Measurements from ENCODE around the gene JUND. TPM values are rescaled to one million over a fixed set of nuclear protein-coding genes. Genes with fewer than 3 reads are reported as not detected.

Gene JUND
- total and polyA plus RNA-seq, 3 experiments from 2014 or later: 174 to 327 (median 300) TPM

DNA sequence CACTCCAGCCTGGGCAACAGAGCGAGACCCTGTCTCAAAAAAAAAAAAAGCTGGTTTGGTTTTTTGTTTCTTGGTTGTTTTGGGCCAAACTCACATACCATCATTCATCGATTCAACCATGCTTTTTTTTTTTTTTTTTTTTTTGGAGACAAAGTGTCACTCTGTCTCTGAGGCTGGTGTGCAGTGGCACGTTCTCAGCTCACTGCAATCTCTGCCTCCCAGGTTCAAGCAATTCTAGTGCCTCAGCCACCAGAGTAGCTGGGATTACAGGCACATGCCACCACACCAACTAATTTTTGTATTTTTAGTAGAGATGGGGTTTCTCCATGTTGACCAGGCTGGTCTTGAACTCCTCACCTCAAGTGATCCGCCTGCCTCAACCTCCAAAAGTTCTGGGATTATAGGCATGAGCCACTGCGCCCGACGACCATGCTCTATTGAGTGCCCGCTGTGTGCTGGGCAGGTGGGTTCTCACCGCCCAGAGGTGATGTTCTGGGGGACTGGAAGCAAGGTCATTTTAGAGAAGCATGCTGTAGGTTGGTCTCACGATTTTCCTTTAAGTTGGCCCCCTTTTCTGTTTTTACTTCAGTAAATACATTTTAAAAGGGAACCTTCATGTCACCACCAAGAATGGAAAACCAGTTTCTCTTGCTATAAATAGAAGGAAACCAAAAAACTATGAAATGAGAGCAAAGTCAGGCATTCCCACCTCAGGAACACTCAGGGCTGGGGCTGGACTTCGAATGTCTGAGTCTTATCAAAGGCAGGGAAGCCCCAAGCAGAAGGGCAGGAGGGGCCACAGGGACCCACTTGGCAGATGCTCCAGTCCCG lies 8.3 kb upstream of the JUND start:
- Histone ChIP-seq H3K4me3 (ENCODE audit: low read length) (no peak overlapping the region), H3K36me3 (ENCODE audit: insufficient read depth, low read length) (no peaks in the 10 kb centered on the region), H3K27ac (ENCODE audit: low read depth, low read length) (peak overlapping the region; percentile 99), H3K4me1 (ENCODE audit: insufficient read depth, low read length) (peaks cover 54% of the 10 kb centered on the region), H3K27me3 (ENCODE audit: insufficient read depth, low read length, poor library complexity, severe bottlenecking) (no peaks in the 10 kb centered on the region), H3K9me3 (ENCODE audit: low read length) (no peaks in the 10 kb centered on the region)
- DNase-seq: peak in 1 of 5 donors; percentile 47
- peak overlapping the region in 6 of 7 donors; percentile 14 to 95 (median 76) for H3K4me3 Mint-ChIP-seq
- H3K36me3 Mint-ChIP-seq: peaks cover 0 to 3% (median 0%) of the 10 kb centered on the region in 3 donors
- POLR2A ChIA-PET: interaction anchor here (0.6 to 5.0 kb wide), 3 partner anchors 9 to 33 kb away, joined by 5 to 192 read pairs (median 6); partner anchors contain the start of genes JUND and LSM4
- peaks cover 0 to 3% of the 10 kb centered on the region in 2 donors for H3K27me3 Mint-ChIP-seq
- H3K27ac Mint-ChIP-seq: peak overlapping the region; percentile 77 to 99 (median 96)
- CTCF ChIA-PET: interaction anchor here (0.8 to 6.5 kb wide), 5 partner anchors 10 to 98 kb away, joined by 3 to 96 read pairs (median 4); partner anchors contain the start of gene JUND
- H3K4me1 Mint-ChIP-seq: peaks cover 52 to 74% (median 66%) of the 10 kb centered on the region in 3 donors
- H3K9me3 Mint-ChIP-seq: peaks cover 0 to 1% (median 0%) of the 10 kb centered on the region in 5 donors

DNA sequence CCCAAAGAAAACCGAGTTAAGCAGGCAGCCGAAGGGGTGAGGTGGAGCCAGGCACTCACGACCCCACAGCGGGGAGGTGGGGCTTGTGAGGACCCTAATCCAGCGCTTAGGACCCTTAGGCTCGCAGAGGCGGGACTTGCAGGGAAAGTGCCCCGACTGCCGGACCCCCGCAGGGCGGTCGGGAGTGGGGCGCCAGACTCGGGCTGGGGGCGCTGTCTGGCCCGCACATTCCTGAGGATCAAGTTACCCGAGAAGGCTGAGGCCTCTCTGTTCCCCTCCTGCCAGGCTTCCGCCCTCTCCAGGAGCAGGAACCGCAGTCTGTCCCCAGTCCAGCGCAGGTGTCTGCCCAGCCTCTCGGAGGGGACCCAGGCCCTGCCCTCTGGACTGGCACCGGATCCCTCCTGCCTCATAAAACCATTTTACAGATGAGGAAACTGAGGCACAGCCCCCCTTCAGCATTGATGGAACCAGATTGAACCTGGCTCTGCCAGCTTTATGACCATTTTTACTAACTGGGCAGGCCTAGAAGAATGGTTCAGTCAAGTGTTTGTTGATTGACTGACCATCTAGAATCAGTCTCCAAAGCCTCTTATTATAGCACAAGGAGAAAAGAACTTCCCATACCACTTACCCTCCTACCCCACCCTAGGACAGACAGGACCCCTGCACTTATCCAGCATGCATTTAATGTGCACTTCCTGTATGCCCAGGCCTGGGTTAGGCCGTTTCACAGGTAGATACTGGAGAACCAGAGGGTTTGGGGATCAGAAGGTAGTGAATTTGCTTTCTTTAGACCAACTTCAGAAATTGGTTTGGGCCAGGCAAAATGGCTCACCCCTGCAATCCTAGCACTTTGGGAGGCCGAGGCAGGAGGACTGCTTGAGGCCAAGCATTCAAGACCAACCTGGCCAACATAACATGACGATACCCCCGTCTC lies 6.7 kb upstream of the JUND start:
- Mint-ChIP-seq H3K4me3 (no peak overlapping the region), H3K9me3 (peaks cover 0 to 1% (median 0%) of the 10 kb centered on the region in 5 donors), H3K27me3 (peaks cover 0 to 1% of the 10 kb centered on the region in 2 donors), H3K4me1 (peaks cover 41 to 63% (median 55%) of the 10 kb centered on the region in 3 donors), H3K36me3 (peaks cover 0 to 3% (median 0%) of the 10 kb centered on the region in 3 donors), H3K27ac (peak overlapping the region in 3 of 8 donors; percentile 23 to 96 (median 89))
- DNase-seq: no peak
- no peaks in the 10 kb centered on the region for H3K27me3 ChIP-seq (ENCODE audit: insufficient read depth, low read length, poor library complexity, severe bottlenecking)
- no peak overlapping the region for H3K27ac ChIP-seq (ENCODE audit: low read depth, low read length)
- ChIA-PET POLR2A (interaction anchor here (0.6 to 1.9 kb wide), 2 partner anchors 16 to 44 kb away, joined by 5 to 6 read pairs; no protein-coding TSS in a partner anchor), CTCF (interaction anchor here (0.9 to 6.5 kb wide), 3 partner anchors 8 to 22 kb away, joined by 3 to 96 read pairs (median 35); partner anchors contain the start of gene JUND)
- no peaks in the 10 kb centered on the region for H3K9me3 ChIP-seq (ENCODE audit: low read length)
- peaks cover 44% of the 10 kb centered on the region for H3K4me1 ChIP-seq (ENCODE audit: insufficient read depth, low read length)
- no peaks in the 10 kb centered on the region for H3K36me3 ChIP-seq (ENCODE audit: insufficient read depth, low read length)
- H3K4me3 ChIP-seq (ENCODE audit: low read length): no peak overlapping the region

GRCh38 chr19:18286973-18287635 lies 5.7 kb upstream of the JUND start:
- peaks cover 0 to 3% (median 0%) of the 10 kb centered on the region in 3 donors for H3K36me3 Mint-ChIP-seq
- H3K4me1 Mint-ChIP-seq: peaks cover 46 to 65% (median 61%) of the 10 kb centered on the region in 3 donors
- no peak for DNase-seq
- CTCF ChIA-PET: no interaction called here
- Histone ChIP-seq H3K4me3 (ENCODE audit: low read length) (no peak overlapping the region), H3K27ac (ENCODE audit: low read depth, low read length) (no peak overlapping the region), H3K9me3 (ENCODE audit: low read length) (no peaks in the 10 kb centered on the region), H3K4me1 (ENCODE audit: insufficient read depth, low read length) (peaks cover 47% of the 10 kb centered on the region), H3K36me3 (ENCODE audit: insufficient read depth, low read length) (no peaks in the 10 kb centered on the region), H3K27me3 (ENCODE audit: insufficient read depth, low read length, poor library complexity, severe bottlenecking) (no peaks in the 10 kb centered on the region)
- peak overlapping the region in 1 of 7 donors; percentile 31 for H3K4me3 Mint-ChIP-seq
- POLR2A ChIA-PET: interaction anchor here (1.9 kb wide), 1 partner anchor 17 kb away, joined by 6 read pairs; no protein-coding TSS in a partner anchor
- peaks cover 0 to 1% (median 0%) of the 10 kb centered on the region in 5 donors for H3K9me3 Mint-ChIP-seq
- peak overlapping the region in 7 of 8 donors; percentile 46 to 92 (median 87) for H3K27ac Mint-ChIP-seq
- H3K27me3 Mint-ChIP-seq: peaks cover 0 to 5% of the 10 kb centered on the region in 2 donors

DNA sequence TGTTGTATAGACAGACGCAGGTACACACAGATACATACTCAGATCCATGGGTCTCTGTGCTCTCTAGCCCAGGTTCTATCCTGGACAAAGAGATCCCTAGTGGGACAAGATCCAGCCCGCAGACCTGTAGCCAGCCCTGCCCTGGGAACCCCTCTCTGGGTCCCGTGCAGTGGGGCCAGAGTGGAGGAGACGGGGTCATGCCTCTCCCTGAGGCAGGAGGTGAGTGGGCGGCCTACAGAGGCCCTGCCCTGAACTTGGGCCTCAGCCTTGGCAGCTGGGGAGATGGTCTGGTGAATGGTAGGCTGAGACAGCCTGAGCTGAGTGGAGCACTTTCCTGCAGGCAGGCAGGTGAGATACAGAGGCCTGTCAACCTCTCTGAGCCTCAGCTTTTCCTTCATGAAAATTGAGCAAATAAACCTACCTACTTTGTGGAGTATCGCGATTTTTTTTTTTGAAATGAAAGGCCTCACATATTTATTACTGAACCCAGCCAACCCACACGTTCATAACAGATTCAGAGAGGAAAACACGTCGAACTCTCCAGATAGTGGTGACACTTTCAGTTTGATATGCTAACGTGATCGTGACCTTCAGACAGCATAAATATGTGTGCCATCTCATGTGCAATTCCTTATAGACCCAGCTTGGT lies 3.4 kb upstream of the JUND start:
- no peaks in the 10 kb centered on the region for H3K36me3 ChIP-seq (ENCODE audit: insufficient read depth, low read length)
- H3K27me3 Mint-ChIP-seq: peaks cover 0 to 12% of the 10 kb centered on the region in 2 donors
- H3K4me3 ChIP-seq (ENCODE audit: low read length): no peak overlapping the region
- no peak for DNase-seq
- peak overlapping the region; percentile 51 to 94 (median 90) for H3K27ac Mint-ChIP-seq
- no peaks in the 10 kb centered on the region for H3K9me3 ChIP-seq (ENCODE audit: low read length)
- POLR2A ChIA-PET: interaction anchor here (1.0 to 1.5 kb wide), 3 partner anchors 8 to 33 kb away, joined by 3 to 10 read pairs (median 3); no protein-coding TSS in a partner anchor
- peaks cover 30% of the 10 kb centered on the region for H3K4me1 ChIP-seq (ENCODE audit: insufficient read depth, low read length)
- CTCF ChIA-PET: interaction anchor here (0.8 to 1.6 kb wide), 4 partner anchors 8 to 37 kb away, joined by 3 to 5 read pairs (median 4); no protein-coding TSS in a partner anchor
- H3K36me3 Mint-ChIP-seq: peaks cover 0 to 7% (median under 1%) of the 10 kb centered on the region in 3 donors
- peaks cover 0 to 4% (median 3%) of the 10 kb centered on the region in 5 donors for H3K9me3 Mint-ChIP-seq
- H3K4me1 Mint-ChIP-seq: peaks cover 33 to 47% (median 41%) of the 10 kb centered on the region in 3 donors
- no peaks in the 10 kb centered on the region for H3K27me3 ChIP-seq (ENCODE audit: insufficient read depth, low read length, poor library complexity, severe bottlenecking)
- H3K27ac ChIP-seq (ENCODE audit: low read depth, low read length): peak overlapping the region; percentile 25
- peak overlapping the region; percentile 42 to 85 (median 59) for H3K4me3 Mint-ChIP-seq

DNA sequence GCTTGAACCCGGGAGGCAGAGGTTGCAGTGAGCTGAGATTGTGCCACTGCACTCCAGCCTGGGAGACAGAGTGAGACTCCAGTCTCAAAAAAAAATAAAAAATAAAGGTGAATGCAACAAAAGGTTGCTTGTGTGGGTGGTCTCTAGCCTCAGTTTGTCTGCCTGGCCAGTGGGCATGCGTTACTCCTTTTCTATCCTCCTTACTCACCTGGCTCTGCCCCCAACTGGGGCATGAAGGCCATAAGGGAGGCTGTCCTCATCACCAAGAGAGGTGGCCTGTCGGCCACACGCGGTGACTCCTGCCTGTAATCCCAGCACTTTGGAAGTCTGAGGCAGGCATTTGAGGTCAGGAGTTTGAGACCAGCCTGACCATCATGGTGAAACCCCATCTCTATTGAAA lies 1.9 kb upstream of the JUND start:
- Mint-ChIP-seq H3K36me3 (peaks cover 7 to 22% (median 7%) of the 10 kb centered on the region in 3 donors), H3K9me3 (peaks cover 0 to 11% (median 6%) of the 10 kb centered on the region in 5 donors), H3K4me1 (peaks cover 39 to 53% (median 46%) of the 10 kb centered on the region in 3 donors), H3K27me3 (peaks cover 0 to 27% of the 10 kb centered on the region in 2 donors), H3K4me3 (peak overlapping the region in 5 of 7 donors; percentile 23 to 87 (median 70)), H3K27ac (peak overlapping the region; percentile 39 to 99 (median 96))
- Histone ChIP-seq H3K36me3 (ENCODE audit: insufficient read depth, low read length) (peaks cover 8% of the 10 kb centered on the region), H3K27me3 (ENCODE audit: insufficient read depth, low read length, poor library complexity, severe bottlenecking) (no peaks in the 10 kb centered on the region), H3K4me1 (ENCODE audit: insufficient read depth, low read length) (peaks cover 36% of the 10 kb centered on the region), H3K27ac (ENCODE audit: low read depth, low read length) (no peak overlapping the region), H3K4me3 (ENCODE audit: low read length) (no peak overlapping the region), H3K9me3 (ENCODE audit: low read length) (no peaks in the 10 kb centered on the region)
- POLR2A ChIA-PET: interaction anchor here (5.7 to 6.5 kb wide), 2 partner anchors 8 to 20 kb away, joined by 192 to 283 read pairs; no protein-coding TSS in a partner anchor
- DNase-seq: no peak
- CTCF ChIA-PET: interaction anchor here (1.4 to 15.5 kb wide), 3 partner anchors 9 to 50 kb away, joined by 5 to 436 read pairs (median 5); partner anchors contain the start of gene PGPEP1

GRCh38 chr19:18282788-18283141 lies 1.3 kb upstream of the JUND start:
- Mint-ChIP-seq H3K36me3 (peaks cover 7 to 27% (median 7%) of the 10 kb centered on the region in 3 donors), H3K27me3 (peaks cover 0 to 33% of the 10 kb centered on the region in 2 donors)

More at GRCh38 chr19:18282788-18283141, 1.3 kb upstream of the JUND start:
- H3K4me3 ChIP-seq (ENCODE audit: low read length): peak overlapping the region; percentile 66
- Mint-ChIP-seq H3K27ac (peak overlapping the region; percentile 95 to 99 (median 97)), H3K4me3 (peak overlapping the region; percentile 79 to 98 (median 88)), H3K4me1 (peaks cover 40 to 57% (median 51%) of the 10 kb centered on the region in 3 donors), H3K9me3 (peaks cover 0 to 11% (median 6%) of the 10 kb centered on the region in 5 donors)
- peaks cover 14% of the 10 kb centered on the region for H3K36me3 ChIP-seq (ENCODE audit: insufficient read depth, low read length)
- H3K9me3 ChIP-seq (ENCODE audit: low read length): no peaks in the 10 kb centered on the region
- H3K27me3 ChIP-seq (ENCODE audit: insufficient read depth, low read length, poor library complexity, severe bottlenecking): no peaks in the 10 kb centered on the region
- DNase-seq: no peak
- H3K4me1 ChIP-seq (ENCODE audit: insufficient read depth, low read length): peaks cover 41% of the 10 kb centered on the region
- ChIA-PET POLR2A (interaction anchor here (0.6 to 6.5 kb wide), 5 partner anchors 9 to 135 kb away, joined by 3 to 283 read pairs (median 192); partner anchors contain the start of genes LSM4 and SSBP4), CTCF (interaction anchor here (4.9 to 15.5 kb wide), 4 partner anchors 9 to 50 kb away, joined by 72 to 436 read pairs (median 198); partner anchors contain the start of genes LSM4 and PGPEP1)
- H3K27ac ChIP-seq (ENCODE audit: low read depth, low read length): peak overlapping the region; percentile 97

Measured in CD8-positive, alpha-beta memory T cell (primary cell).